Body of pancreas (tissue), 4 donors: ENCODE data around the gene EFNB1. TPM values are rescaled to one million over a fixed set of nuclear protein-coding genes. Genes with fewer than 3 reads are reported as not detected.

Source experiments
- ATAC-seq: fragments of 150-250 bp; one replicate; pipeline ENCODE4 v1.9.1; 2016
- DNase-seq, 4 donors: peaks; one replicate each; pipeline ENCODE4 v3.0.0-alpha.2; 2019
- H3K27ac ChIP-seq, 4 donors: fragments of 200-600 bp; sonication (generic); 1 replicate in 3 of 4; 2 replicates in 1 of 4; pipeline versions ENCODE4 v1.5.1 to v1.6.1; 2016 to 2019; ENCODE audit warnings: mild to moderate bottlenecking in 1 of 4, mixed read lengths in 1 of 4, moderate library complexity in 1 of 4
- H3K27me3 ChIP-seq, 2 donors: fragments of 200-600 bp; sonication (generic); one replicate each; pipeline ENCODE4 v1.6.0; 2016; ENCODE audit warnings: mild to moderate bottlenecking in 1 of 2
- H3K36me3 ChIP-seq, 2 donors: fragments of 200-600 bp; sonication (generic); replicated peaks in 1 of 2; 2 replicates each; pipeline ENCODE4 v1.5.1; 2016; ENCODE audit warnings: low read depth in 2 of 2; ENCODE audit not compliant: insufficient read depth in 1 of 2
- H3K4me1 ChIP-seq: fragments of 200-600 bp; sonication (generic); one replicate; pipeline ENCODE4 v1.6.0; 2016
- H3K4me3 ChIP-seq, 2 donors: fragments of 200-600 bp; sonication (generic); 1 replicate in 1 of 2; 2 replicates in 1 of 2; pipeline ENCODE4 v1.5.1; 2016 to 2019
- H3K9me3 ChIP-seq, 3 donors: fragments of 200-600 bp; sonication (generic); 1 replicate in 2 of 3; 2 replicates in 1 of 3; pipeline ENCODE4 v1.5.1; 2016
- CTCF ChIP-seq, 7 experiments: fragments of 450-650 bp in 4 of 7; fragments of 200-600 bp in 3 of 7; sonication (generic) in 3 of 7; IDR thresholded peaks; one replicate each; pipeline ENCODE4 v1.5.1; 2016 to 2019; ENCODE audit warnings: antibody characterized with exemption in 7 of 7
- POLR2A ChIP-seq, 3 donors: fragments of 450-650 bp; IDR thresholded peaks; one replicate each; pipeline ENCODE4 v1.6.1; 2016; ENCODE audit warnings: antibody characterized with exemption in 3 of 3, mild to moderate bottlenecking in 2 of 3
- WGBS, 2 donors: methylation state at CpG; one replicate each; pipeline ENCODE4 v1.1.5; 2017; 5-methylcytosine and 5-hydroxymethylcytosine counted together
- intact Hi-C: fragments of 100-400 bp; cut with DNase I; formaldehyde crosslinking; loops from one replicate; pipeline ENCODE4 v1.15.1; 2023
- total RNA-seq, 2 donors: library from RNA; depleted of rRNA; stranded (reverse); fragments of >200 nt; gene quantifications; one replicate each; pipeline ENCODE4 v1.1.0, GENCODE V29; 2016

EFNB1 gene
- total RNA-seq, 2 donors from 2014 or later = 10.9 to 12.5 TPM

- Histone ChIP-seq H3K27ac (no peak overlapping the region), H3K4me3 (no peak overlapping the region), H3K4me1 (peaks cover 7% of the 10 kb centered on the region), H3K36me3 (no peaks in the 10 kb centered on the region), H3K9me3 (no peaks in the 10 kb centered on the region), H3K27me3 (no peaks in the 10 kb centered on the region)
- DNase-seq = peak in 1 of 4 donors; percentile 13
- ATAC-seq = no peak
- intact Hi-C loops = loop anchor here (5.0 kb wide), 1 partner anchor 453 kb away; no protein-coding TSS in a partner anchor
- 83% methylated on average over 3 of the region's 4 CpGs; no CpG with 5 or more reads in 1 of the 2 donors for WGBS, 2 donors
- no peak for TF ChIP-seq CTCF (IDR thresholded peaks at IDR 0.05)
- TF ChIP-seq POLR2A (IDR thresholded peaks at IDR 0.05) = no peak
Measured at GRCh38 chrX:68833855-68834331, 5.1 kb downstream of the EFNB1 start.

GRCh38 chrX:68834371-68835103 lies 5.7 kb downstream of the EFNB1 start:
- intact Hi-C loops = loop anchor here (5.0 kb wide), 1 partner anchor 453 kb away; no protein-coding TSS in a partner anchor
- H3K27me3 ChIP-seq = no peaks in the 10 kb centered on the region
- H3K27ac ChIP-seq = no peak overlapping the region
- TF ChIP-seq CTCF (IDR thresholded peaks at IDR 0.05) (no peak), POLR2A (IDR thresholded peaks at IDR 0.05) (no peak)
- no peaks in the 10 kb centered on the region for H3K9me3 ChIP-seq
- DNase-seq (peak in 1 of 4 donors; percentile 18), ATAC-seq (no peak)
- no peak overlapping the region for H3K4me3 ChIP-seq
- peaks cover 7% of the 10 kb centered on the region for H3K4me1 ChIP-seq
- 74% methylated on average over 7 of the region's 7 CpGs; no CpG with 5 or more reads in 1 of the 2 donors for WGBS, 2 donors
- no peaks in the 10 kb centered on the region for H3K36me3 ChIP-seq

- Histone ChIP-seq H3K27ac (no peak overlapping the region), H3K27me3 (no peaks in the 10 kb centered on the region), H3K36me3 (no peaks in the 10 kb centered on the region), H3K4me1 (peaks cover 7% of the 10 kb centered on the region), H3K4me3 (no peak overlapping the region), H3K9me3 (no peaks in the 10 kb centered on the region)
- ATAC-seq = no peak
- 90% methylated on average over 1 to 2 of the region's 3 CpGs for WGBS, 2 donors
- DNase-seq = no peak
- intact Hi-C loops = no loop called here
- no peak for TF ChIP-seq CTCF (IDR thresholded peaks at IDR 0.05)
- TF ChIP-seq POLR2A (IDR thresholded peaks at IDR 0.05) = no peak
Measured at GRCh38 chrX:68835104-68835442, 6.3 kb downstream of the EFNB1 start.

- WGBS, 2 donors = 93 to 98% methylated on average over 5 of the region's 5 CpGs
- TF ChIP-seq POLR2A (IDR thresholded peaks at IDR 0.05) (no peak), CTCF (IDR thresholded peaks at IDR 0.05) (no peak)
- H3K9me3 ChIP-seq = no peaks in the 10 kb centered on the region
- H3K27ac ChIP-seq = no peak overlapping the region
- no peaks in the 10 kb centered on the region for H3K27me3 ChIP-seq
- no peak overlapping the region for H3K4me3 ChIP-seq
- peaks cover 3% of the 10 kb centered on the region for H3K4me1 ChIP-seq
- intact Hi-C loops = no loop called here
- ATAC-seq (no peak), DNase-seq (peak in 1 of 4 donors; percentile 3)
- no peaks in the 10 kb centered on the region for H3K36me3 ChIP-seq
Measured at GRCh38 chrX:68835468-68835867, 6.6 kb downstream of the EFNB1 start.

GRCh38 chrX:68837119-68837518 lies 8.3 kb downstream of the EFNB1 start:
- H3K27ac ChIP-seq = no peak overlapping the region
- no peaks in the 10 kb centered on the region for H3K36me3 ChIP-seq
- intact Hi-C loops = no loop called here
- no peak for DNase-seq
- H3K4me1 ChIP-seq = peaks cover 8% of the 10 kb centered on the region
- H3K4me3 ChIP-seq = no peak overlapping the region
- WGBS, 2 donors = 34 to 55% methylated on average over 3 of the region's 3 CpGs
- no peak for TF ChIP-seq CTCF (IDR thresholded peaks at IDR 0.05)
- no peak for TF ChIP-seq POLR2A (IDR thresholded peaks at IDR 0.05)
- no peak for ATAC-seq
- no peaks in the 10 kb centered on the region for H3K27me3 ChIP-seq
- no peaks in the 10 kb centered on the region for H3K9me3 ChIP-seq
